Occipital lobe (tissue), 2 donors: ENCODE data around the gene SMYD2. TPM values are rescaled to one million over a fixed set of nuclear protein-coding genes. Genes with fewer than 3 reads are reported as not detected.

Experiments used
- DNase-seq: peaks from one replicate; lab custom pipeline; 2025; lab: John Stamatoyannopoulos, UW
- total RNA-seq: library from RNA; depleted of rRNA; stranded (reverse); fragments of >200 nt; gene quantifications from one replicate; pipeline ENCODE4 v1.2.3, GENCODE V29; 2014

SMYD2 gene
- total RNA-seq, 1 donor from 2014 or later = 51.6 TPM

DNA sequence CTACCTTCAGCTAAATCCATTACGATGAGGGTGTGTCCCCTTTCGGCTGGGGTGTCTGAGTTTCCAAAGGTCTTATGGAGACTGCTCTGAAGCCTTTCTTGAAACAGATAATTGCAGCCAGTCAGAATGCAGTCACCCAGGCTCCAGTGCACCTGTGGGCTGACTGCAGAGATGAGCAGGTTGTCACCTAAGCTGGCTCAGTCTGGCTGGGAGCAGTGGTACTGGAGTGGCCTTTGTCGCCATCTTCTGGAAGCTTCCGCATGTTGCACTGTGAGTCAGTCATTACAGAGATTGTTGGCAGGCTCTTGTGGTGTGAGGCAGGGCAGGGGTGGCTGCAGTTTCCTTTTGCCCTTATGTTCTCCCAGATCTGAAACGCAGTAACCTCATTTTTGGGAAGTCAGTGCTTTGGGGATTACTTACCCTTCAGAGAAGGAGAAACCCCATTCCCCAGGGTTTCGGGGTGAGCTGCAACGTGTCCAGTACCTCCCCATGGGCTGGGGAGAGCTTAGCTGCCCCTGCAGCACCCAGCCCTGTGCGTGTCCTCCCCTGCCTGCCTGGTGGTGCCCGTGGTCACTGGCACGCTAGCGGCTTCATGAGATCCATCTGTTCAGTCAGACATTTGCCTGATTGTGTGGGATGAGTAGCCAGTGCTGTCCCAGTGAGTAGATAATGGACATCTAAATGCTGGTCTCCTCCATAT is 48.0 kb downstream of the SMYD2 start:
- peak; percentile 72 for DNase-seq

DNA sequence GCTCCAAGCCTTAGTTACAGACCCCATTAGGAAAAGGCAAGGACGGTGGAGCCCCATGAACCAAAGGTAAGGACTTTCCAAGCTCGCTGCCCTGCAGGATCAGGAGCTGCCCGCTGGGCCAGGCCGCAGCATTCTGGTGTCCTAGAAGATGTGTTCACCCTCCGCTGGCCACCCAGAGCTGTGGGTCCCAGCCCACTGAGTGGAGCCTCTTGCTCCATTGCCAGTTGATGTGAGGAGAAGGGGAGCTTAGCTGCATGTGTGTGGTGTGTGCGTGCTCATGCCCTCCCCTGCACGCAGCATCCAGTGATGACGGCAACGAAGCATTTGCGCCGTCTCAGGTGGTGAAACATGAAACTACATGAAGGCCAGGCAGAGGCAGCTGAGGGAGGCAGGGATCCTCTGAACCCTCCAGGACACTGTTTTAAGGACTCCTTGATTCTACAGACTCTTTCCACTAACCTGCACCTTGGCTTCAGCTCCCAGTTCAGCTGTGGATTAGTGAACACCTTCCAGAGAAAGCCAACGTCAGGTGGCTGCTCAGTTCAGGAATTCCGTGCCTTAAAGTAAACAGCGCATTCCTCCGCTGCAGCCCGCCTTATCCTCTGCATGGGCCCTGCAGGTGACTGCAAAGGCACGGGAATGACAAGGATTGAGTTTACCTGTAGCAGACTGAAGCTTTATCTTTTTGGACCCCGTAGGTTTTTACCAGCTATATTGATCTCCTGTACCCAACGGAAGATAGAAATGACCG is 48.7 kb downstream of the SMYD2 start:
- no peak for DNase-seq

DNA sequence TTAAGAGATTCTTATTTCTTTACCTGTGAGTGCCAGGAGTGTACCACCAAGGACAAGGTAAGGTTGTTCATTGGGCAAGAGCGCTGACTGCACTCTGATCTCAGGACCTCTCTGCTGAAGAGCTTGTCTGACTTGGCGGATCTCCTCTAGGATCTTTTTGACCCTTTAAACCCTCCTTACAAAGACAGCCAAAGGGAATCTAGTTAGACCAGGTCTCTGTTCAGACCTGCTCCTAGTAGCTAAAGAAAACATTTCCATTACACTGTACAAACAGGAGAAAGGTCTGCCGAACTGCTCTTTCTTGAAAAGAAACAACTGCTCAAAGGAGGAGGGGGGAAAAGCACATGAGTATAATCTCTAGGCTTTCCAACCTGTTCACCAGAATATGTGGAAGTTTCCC is 49.3 kb downstream of the SMYD2 start:
- DNase-seq = no peak

DNA sequence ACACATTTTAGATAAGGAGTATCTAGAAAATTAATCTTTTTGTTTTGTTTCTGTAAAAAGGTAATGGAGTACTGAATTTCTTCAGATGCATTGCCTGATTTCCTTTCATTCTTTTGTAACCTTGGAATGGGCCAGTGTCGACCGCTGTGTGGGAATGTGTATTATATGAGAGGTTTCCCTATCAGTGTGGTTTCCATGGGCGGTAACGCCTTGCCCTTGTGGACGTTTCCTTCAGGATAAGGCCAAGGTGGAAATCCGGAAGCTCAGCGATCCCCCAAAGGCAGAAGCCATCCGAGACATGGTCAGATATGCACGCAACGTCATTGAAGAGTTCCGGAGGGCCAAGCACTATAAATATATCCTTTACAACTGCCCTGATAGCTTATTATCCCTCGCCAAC is 49.8 kb downstream of the SMYD2 start:
- DNase-seq = no peak

DNA sequence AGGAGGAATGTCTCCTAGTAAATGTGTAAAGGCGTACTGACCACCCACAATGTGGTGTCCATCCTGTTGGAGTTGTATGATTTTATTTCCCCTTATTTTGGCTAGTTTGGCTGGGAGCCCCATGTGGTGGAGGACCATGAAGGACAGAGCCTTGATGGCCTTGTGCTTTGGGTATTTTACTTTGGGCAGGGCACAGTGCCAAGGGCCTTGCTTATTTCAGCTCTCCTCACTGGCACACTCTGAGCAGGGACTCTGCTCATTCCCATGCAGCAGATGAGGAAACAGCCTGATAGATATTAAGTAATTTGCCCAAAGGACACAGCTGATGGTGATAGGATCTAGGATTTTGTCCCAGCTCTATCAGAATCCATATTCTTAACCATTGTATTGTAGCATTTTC is 50.2 kb downstream of the SMYD2 start:
- no peak for DNase-seq

DNA sequence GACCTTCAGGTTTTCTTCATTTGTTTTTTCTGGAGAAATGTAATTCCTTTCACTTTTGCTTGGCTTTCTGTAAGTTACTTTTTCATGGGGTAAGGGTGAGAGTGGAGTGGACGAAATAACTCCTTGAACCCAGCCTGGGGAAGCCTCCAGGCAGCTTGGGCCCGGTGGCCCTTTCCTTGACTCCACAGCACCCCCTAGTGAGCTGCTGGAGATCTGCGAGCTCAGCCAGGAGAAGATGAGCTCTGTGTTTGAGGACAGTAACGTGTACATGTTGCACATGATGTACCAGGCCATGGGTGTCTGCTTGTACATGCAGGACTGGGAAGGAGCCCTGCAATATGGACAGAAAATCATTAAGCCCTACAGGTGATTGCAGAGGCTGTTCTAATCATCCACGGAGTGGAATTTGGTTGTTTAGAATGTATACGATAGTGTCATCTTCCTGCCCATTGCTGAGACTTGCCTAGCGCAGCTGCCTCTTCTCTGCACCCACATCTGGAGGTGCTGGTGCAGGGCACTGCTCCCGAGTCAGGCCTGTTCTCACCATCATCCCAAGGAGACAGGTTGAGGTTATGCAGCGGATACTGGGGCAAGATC is 51.0 kb downstream of the SMYD2 start:
- peak; percentile 12 for DNase-seq

DNA sequence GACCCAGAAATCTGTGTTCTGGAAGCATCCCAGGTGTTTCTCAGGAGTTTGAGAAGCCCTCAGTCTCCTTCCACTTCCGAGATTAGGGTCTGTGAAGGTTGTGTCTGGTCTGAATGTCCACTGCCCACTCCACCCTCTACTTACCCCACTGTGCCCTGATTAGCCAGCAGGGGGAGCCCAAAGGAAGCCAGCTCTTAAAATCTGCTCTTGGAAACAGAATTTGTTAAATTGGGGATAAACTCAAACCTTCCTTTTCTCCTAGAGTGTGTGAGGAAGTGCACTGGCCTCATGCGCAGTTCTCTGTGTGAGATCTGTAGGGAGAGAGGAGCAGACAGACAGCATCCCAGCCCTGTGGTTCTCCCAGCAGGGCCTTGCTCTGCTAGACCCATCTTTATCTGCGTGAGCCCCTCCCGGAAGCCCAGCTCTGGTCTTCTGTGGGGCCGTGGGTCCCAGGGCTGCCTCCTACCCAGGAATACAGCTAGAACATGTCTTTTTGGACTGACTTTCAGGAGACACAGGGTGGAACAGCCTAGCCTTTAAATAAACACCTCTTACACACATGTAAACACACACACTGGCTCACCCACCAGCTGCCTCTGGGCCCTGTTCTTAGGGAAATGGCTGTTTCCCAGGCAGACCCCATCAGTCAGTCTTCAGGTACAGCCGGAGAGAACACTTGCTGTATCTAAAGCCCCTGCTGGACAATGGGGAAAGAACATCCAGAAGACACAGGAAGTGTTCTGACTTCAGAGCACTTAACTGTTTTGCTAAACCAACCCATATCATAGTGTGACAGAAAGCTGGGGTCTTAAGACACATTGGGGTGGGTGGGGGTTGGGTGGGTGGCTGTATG is 52.2 kb downstream of the SMYD2 start:
- DNase-seq = peak; percentile 26

DNA sequence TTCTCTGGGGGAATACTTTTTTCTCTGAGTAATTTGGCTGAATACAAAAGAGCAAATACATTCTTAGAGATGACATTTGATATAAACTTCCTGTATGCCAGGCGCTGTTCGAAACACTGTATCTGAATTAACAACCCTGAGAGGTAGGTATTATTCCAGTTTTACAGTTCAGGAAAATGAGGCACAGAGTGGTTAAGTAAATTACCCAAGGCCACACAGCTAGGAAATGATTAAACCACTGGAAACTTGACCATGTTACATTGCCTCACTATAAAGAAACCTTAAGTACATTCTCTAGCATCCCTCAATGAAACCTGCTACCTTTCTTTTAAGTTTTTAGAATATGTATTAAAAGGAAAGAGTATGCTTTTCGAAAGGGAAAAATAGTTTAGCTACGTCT is 54.6 kb downstream of the SMYD2 start:
- DNase-seq = no peak

DNA sequence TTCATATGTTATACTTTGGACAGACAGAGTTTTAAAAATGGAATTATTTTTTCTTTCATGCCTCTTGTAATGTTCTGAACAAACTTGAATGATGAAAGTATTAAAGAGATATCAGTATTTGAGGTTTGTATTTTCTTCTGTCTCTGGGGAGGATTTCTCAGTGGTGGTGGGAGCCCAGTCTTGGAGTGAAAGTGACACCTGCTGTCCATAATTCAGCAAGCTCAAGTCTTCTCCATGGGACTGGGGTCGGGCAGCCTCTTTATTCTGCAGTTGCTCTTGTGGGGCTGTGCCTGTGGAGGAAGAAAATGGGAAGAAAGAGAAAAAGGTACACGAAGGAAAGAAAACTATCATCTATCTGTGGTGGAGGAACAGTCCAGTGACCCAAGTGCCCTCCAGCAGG is 56.1 kb downstream of the SMYD2 start:
- no peak for DNase-seq

DNA sequence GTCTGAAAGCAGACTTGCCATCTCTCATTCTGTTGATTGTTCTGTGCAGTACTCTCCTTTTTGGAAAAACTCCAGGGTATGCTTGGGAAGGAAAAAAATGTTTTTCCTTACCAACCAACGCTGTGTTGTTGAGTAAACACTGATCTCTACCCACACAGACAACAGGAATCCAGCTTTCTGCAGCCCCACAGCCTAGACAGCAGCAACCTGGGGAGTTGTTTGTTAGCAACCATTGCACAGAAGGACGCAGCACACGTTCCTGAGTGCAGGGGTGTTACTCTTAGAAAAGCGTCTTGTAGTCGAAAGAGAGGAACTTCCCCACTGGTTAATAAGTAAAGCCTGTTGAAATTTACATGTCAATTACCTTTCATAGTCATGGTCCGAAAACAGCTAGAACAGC is 56.6 kb downstream of the SMYD2 start:
- DNase-seq = no peak

DNA sequence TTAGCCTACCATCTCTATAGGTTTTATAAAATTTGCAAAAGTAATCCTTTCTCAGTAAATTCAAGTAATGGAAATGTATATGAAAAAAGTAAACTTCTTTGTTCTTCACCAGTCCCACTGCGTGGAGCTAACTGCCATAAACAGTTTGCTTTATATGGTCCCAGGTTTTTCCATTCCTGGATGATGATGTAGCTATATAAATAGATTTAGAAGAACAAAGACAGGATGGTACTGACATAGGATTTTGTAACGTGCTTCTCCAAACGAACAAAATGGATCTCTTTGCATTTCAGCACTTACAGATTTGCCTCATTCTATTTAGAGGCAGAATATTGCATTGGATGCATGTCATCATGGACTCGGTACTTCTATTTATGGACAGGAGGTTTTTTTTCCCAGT is 57.3 kb downstream of the SMYD2 start:
- DNase-seq = no peak

DNA sequence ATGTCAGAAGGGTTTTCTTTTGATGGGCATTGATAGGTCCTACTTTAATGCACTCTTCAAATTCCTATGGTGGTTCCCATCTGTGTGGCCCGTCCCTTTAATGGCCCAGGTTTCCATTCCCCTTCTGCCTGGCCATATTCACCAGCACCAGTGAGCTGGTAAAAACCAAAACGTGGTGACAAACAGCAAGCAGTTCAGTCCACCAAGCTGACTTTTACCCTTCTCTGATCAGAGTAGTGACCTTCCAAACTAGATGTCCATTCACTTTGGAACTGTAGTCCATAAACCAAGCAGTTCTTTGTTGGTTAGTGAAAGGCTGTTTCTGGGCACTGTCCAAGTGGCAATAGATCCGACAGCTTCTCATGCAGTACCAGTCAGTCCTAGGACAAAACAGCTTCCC is 60.5 kb downstream of the SMYD2 start:
- DNase-seq = no peak

DNA sequence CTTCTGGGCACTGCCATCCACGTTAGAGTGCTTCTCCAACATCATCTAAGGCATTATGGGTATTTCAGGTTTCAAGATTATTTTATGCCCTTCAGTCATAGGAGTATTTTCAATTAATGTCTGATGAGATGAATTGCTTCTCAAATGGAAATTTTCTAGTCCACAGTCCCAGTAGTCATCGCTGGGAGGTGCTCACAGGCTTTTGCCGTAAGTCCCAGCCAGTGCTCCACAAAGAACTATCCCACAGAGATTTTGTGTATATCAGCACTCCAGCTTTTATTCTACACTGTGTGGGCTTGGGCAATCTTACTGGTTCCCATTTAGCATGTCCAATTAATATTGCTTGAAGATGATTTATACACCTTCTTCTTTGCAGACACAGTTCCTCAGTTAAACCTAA is 61.0 kb downstream of the SMYD2 start:
- no peak for DNase-seq

DNA sequence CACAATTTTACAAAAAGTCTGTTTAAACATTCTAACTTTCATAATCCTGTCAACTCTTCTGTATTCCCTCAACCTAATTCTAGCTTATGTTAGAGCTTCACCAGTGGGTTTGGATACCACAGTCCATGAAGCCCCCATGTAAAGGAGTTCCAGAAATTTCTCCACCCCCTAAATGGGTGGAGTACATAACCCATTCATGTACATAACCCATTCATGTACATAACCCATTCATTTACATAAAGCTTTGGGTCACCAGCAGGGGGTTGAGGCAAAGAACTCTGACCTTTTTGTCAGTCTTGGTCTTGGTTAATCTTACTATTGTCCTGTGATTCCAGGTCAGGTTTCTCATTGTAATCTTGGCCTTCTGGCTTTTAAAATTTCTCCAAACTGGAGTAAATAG is 61.6 kb downstream of the SMYD2 start:
- no peak for DNase-seq

DNA sequence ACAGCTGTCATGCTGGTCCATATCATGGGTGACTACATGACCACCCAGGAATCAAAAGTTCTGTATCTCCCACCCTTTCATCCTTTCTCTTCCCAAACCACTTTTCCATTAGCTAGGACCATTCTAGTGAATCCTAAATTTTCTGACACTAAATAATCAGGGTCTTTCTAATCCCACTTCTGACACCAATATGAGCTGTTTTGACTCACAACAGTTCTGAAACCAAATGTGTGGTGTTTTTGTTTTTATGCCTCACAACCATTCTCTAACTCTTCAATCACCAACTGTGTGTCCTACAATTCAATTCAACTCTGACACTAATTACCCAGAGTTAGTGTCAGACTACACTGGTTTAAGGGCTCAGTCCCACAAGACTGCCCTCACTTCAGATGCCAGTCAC is 63.9 kb downstream of the SMYD2 start:
- no peak for DNase-seq

DNA sequence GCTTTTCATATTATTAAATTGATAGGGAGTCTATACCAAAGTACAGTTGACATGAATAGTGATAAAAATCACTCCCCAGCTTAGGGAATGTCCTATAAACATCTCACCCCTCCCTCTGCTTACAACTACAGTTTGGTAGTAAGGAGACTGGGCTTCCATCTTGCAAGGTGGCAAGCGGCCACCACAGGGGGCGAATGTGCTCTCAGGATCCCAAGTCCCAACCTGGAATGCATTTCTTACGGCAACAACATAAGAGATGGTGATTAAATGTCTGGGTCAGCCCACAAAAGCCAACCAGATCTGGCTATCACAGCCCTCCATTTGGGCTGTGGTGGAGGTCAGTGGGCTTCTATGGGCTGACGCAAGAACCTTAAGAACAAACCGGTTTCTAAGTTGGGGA is 68.0 kb downstream of the SMYD2 start:
- DNase-seq = no peak

DNA sequence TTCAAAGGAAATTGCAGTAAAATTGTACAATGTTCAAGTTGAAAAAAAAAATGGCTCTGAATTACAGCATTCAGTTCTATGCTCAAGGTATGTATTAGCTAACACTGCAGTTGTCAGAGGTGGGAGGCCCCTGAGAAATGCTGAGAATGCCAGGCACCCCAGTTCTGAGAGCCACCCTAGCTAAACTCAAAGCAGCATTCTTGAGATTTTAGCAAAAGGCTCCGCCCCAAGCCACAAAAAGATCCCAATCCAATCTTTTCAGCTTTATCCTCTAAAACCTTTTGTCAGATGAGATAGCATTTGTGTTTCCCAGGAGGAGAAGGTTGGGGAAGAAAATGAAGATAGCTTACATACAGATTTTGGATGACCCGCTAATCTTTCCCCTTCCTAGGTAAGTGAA is 68.8 kb downstream of the SMYD2 start:
- no peak for DNase-seq

DNA sequence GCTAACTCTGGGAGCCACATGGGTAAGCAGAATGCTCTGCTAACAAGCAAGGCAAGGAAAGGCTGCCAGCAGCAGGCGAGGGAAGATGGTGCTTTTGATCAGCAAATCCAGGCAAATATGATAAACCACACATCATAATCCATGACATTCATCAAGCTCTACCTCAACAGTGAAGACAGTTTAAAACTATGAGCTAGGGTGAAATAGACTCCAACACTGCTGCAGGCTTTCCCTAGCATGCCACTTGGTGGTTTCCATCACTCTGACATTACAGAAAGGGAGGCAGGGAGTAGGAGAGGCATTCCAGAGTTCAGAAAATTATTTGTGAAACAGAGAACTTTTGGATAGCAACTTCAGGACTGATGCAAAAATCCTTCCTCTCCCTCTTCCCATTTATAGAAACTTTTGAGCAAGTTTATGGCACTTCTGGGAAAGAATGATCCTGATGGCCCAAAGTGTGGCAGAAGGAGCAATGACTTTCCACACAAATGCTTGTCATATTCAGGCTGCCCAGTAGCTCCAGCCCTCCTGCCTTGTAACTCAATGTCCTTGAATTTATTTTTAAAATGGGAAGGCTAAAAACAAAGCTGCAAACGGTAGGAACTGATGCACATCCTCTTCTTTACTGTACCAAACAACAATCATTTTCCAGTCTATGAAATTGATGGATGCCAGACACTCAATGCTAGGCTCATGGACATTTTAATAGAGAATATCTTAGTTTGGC is 70.8 kb downstream of the SMYD2 start:
- no peak for DNase-seq

DNA sequence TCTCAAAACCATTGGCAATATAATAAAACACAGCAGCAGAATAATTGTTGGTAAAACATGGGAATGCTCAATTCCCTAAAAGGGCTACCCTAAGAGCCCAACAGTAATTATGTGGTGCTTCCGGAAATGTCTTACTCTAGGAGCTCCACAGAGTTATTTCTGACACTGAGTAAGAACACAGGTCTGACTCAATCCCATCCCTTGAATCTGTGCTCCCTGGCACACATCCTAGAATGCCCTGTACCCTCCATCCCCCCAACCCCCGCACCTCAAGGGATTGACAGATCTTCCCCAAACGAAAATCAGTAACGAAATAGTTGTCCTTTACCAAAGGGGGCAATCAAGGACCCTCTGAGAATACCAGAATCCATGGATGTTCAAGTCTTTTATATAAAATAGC is 71.9 kb downstream of the SMYD2 start:
- DNase-seq = no peak

DNA sequence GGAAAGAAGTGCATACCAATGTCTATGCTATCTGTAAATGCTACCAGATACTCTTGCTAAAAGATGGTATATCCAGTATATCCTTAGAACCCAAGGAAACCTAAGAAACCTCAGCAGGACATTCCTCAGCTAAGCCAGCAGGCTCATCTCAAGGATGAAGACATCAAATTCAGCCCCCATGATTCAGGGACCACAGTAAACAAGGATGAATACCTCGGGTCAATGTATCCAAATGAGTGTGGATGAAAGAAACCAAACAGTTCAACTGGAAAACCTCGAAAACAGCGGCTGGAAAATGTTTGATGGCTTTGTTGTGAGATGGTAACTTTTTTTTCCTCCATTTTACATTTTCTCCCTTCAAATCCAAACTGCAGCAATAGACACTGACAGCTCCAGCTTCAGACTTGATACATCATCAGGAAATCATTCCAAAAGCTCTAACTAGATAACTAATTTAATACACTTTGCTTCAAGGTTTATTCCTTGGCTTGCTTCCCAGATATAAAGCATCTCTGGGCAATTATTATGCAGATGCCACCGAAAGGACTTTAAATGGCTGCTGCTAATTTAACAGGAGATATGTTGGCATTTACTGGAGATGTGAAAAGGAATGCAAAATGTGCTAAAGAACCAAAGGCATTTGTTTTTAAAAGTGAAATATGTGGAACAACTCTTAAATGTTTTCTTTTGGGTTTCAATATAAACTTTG is 73.6 kb downstream of the SMYD2 start:
- DNase-seq = no peak

DNA sequence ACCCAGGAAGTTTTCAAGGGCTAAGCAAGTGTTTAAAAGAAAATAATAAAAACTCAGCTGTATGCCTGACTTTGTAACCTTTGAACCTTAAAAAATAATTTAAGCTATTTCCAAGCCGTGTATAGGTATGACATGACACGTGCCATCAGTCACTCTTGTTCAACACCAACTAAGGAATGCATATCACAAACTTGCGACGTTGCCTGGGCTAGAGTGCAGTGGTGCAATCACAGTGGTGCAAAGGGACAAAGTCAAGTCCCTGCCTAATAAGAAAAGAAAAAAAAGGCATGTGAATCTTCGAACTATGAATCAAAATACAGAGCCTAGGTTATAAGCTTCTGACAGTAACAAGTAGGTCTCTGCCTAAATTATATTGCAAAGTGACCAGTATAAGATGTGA is 79.2 kb downstream of the SMYD2 start:
- no peak for DNase-seq
